H9 (cell line): ENCODE measurements around the gene TRIM37. TPM values are rescaled to one million over a fixed set of nuclear protein-coding genes. Genes with fewer than 3 reads are reported as not detected.

ENCODE experiments used
- DNase-seq: peaks from one replicate; pipeline ENCODE4 v3.0.0-alpha.2; 2017
- H2AFZ ChIP-seq: one replicate; pipeline ENCODE4 v1.6.1; 2013; ENCODE audit warnings: mild to moderate bottlenecking, low read length, control low read depth, moderate library complexity
- H2AK5ac ChIP-seq: 2 replicates; pipeline ENCODE4 v1.6.1; 2013; ENCODE audit warnings: low read length, control low read depth, mixed read lengths; ENCODE audit not compliant: insufficient read length
- H2BK120ac ChIP-seq: one replicate; pipeline ENCODE4 v1.6.1; 2013; ENCODE audit warnings: low read depth, mild to moderate bottlenecking, low read length, control low read depth, inconsistent platforms; ENCODE audit not compliant: poor library complexity, severe bottlenecking
- H2BK12ac ChIP-seq: 2 replicates; pipeline ENCODE4 v1.6.1; 2013; ENCODE audit warnings: low read length, control low read depth, mixed read lengths, low read depth; ENCODE audit not compliant: insufficient read length
- H2BK15ac ChIP-seq: 2 replicates; pipeline ENCODE4 v1.6.1; 2013; ENCODE audit warnings: low read depth, low read length, control low read depth
- H2BK20ac ChIP-seq: one replicate; pipeline ENCODE4 v1.6.1; 2013; ENCODE audit warnings: low read depth, mild to moderate bottlenecking, low read length, control low read depth, inconsistent platforms; ENCODE audit not compliant: poor library complexity, severe bottlenecking
- H2BK5ac ChIP-seq: 2 replicates; pipeline ENCODE4 v1.6.1; 2013; ENCODE audit warnings: low read length, control low read depth, mixed read lengths; ENCODE audit not compliant: insufficient read length
- H3K14ac ChIP-seq: 2 replicates; pipeline ENCODE4 v1.6.1; 2013; ENCODE audit warnings: low read length, control low read depth; ENCODE audit not compliant: insufficient read depth
- H3K18ac ChIP-seq: 2 replicates; pipeline ENCODE4 v1.6.1; 2013; ENCODE audit warnings: low read depth, mild to moderate bottlenecking, mixed read lengths, low read length, control low read depth; ENCODE audit not compliant: insufficient read length
- H3K23ac ChIP-seq: 2 replicates; pipeline ENCODE4 v1.6.1; 2013; ENCODE audit warnings: low read length, control low read depth, mixed read lengths, low read depth; ENCODE audit not compliant: insufficient read length
- H3K23me2 ChIP-seq: 2 replicates; pipeline ENCODE4 v1.6.1; 2013; ENCODE audit warnings: low read depth, mild to moderate bottlenecking, mixed read lengths, low read length, control low read depth; ENCODE audit not compliant: insufficient read length, poor library complexity, severe bottlenecking
- H3K27ac ChIP-seq: 2 replicates; pipeline ENCODE4 v1.5.1; 2013; ENCODE audit warnings: low read length, control low read depth, mixed read lengths, low read depth; ENCODE audit not compliant: insufficient read length
- H3K27me3 ChIP-seq: 2 replicates; pipeline ENCODE4 v1.6.1; 2013; ENCODE audit warnings: low read length, control low read depth, inconsistent platforms; ENCODE audit not compliant: insufficient read depth
- H3K4ac ChIP-seq: 2 replicates; pipeline ENCODE4 v1.6.1; 2013; ENCODE audit warnings: low read depth, mild to moderate bottlenecking, control low read depth, inconsistent platforms, low read length, moderate library complexity
- H3K4me1 ChIP-seq: 2 replicates; pipeline ENCODE4 v1.6.1; 2013; ENCODE audit warnings: low read length, control low read depth, inconsistent platforms; ENCODE audit not compliant: insufficient read depth
- H3K4me2 ChIP-seq: 2 replicates; pipeline ENCODE4 v1.6.1; 2013; ENCODE audit warnings: low read length, control low read depth, mixed read lengths; ENCODE audit not compliant: insufficient read length, insufficient read depth
- H3K56ac ChIP-seq: 2 replicates; pipeline ENCODE4 v1.6.1; 2013; ENCODE audit warnings: low read depth, mild to moderate bottlenecking, mixed read lengths, low read length, control low read depth; ENCODE audit not compliant: insufficient read length
- H3K79me1 ChIP-seq: 2 replicates; pipeline ENCODE4 v1.6.1; 2013; ENCODE audit warnings: low read depth, mild to moderate bottlenecking, moderate library complexity, low read length, control low read depth, inconsistent platforms; ENCODE audit not compliant: insufficient read depth, poor library complexity, severe bottlenecking
- H3K79me2 ChIP-seq: 2 replicates; pipeline ENCODE4 v1.6.1; 2013; ENCODE audit warnings: low read length, control low read depth, inconsistent platforms; ENCODE audit not compliant: insufficient read depth
- H3K9ac ChIP-seq: 2 replicates; pipeline ENCODE4 v1.6.1; 2013; ENCODE audit warnings: low read length, control low read depth, mixed read lengths; ENCODE audit not compliant: insufficient read length; ENCODE audit errors: extremely low read depth
- H3K9me3 ChIP-seq: one replicate; pipeline ENCODE4 v1.6.1; 2013; ENCODE audit warnings: low read depth, low read length, inconsistent platforms; ENCODE audit not compliant: control insufficient read depth
- H3T11ph ChIP-seq: one replicate; pipeline ENCODE4 v1.6.1; 2013; ENCODE audit warnings: mild to moderate bottlenecking, low read length, control low read depth, inconsistent platforms
- H4K20me1 ChIP-seq: one replicate; pipeline ENCODE4 v1.6.1; 2013; ENCODE audit not compliant: control insufficient read depth, insufficient read length, insufficient read depth
- H4K5ac ChIP-seq: 2 replicates; pipeline ENCODE4 v1.6.1; 2013; ENCODE audit warnings: low read depth, mild to moderate bottlenecking, mixed read lengths, low read length, control low read depth; ENCODE audit not compliant: insufficient read length
- H4K8ac ChIP-seq: replicated peaks from 2 replicates; pipeline ENCODE4 v1.6.1; 2013; ENCODE audit warnings: low read length, control low read depth, mixed read lengths, low read depth; ENCODE audit not compliant: insufficient read length
- H4K91ac ChIP-seq: 2 replicates; pipeline ENCODE4 v1.6.1; 2013; ENCODE audit warnings: low read depth, mild to moderate bottlenecking, moderate library complexity, mixed read lengths, low read length, control low read depth; ENCODE audit not compliant: insufficient read length
- H3K27ac Mint-ChIP-seq, 3 experiments: 2 replicates in 2 of 3; 3 replicates in 1 of 3; pipeline ENCODE4 v1.8.0; 2020 to 2021; ENCODE audit warnings: mixed read lengths in 3 of 3, mild to moderate bottlenecking in 1 of 3, moderate library complexity in 1 of 3
- H3K27me3 Mint-ChIP-seq: 2 replicates; pipeline ENCODE4 v1.8.0; 2021; ENCODE audit warnings: low read depth, mild to moderate bottlenecking, moderate library complexity, mixed read lengths
- H3K36me3 Mint-ChIP-seq, 3 experiments: 2 replicates in 2 of 3; 3 replicates in 1 of 3; pipeline ENCODE4 v1.8.0; 2020 to 2021; ENCODE audit warnings: low read depth in 3 of 3, mixed read lengths in 3 of 3; ENCODE audit not compliant: insufficient read depth in 1 of 3
- H3K4me1 Mint-ChIP-seq, 2 experiments: 2 replicates each; pipeline ENCODE4 v1.8.0; 2020; ENCODE audit warnings: mixed read lengths in 2 of 2
- H3K4me3 Mint-ChIP-seq, 2 experiments: 2 replicates in 1 of 2; 3 replicates in 1 of 2; pipeline ENCODE4 v1.8.0; 2020 to 2021; ENCODE audit warnings: mild to moderate bottlenecking in 2 of 2, mixed read lengths in 2 of 2, moderate library complexity in 1 of 2
- H3K9me3 Mint-ChIP-seq, 2 experiments: 2 replicates in 1 of 2; 3 replicates in 1 of 2; pipeline ENCODE4 v1.8.0; 2020; ENCODE audit warnings: mild to moderate bottlenecking in 2 of 2, mixed read lengths in 2 of 2, moderate library complexity in 1 of 2
- CTCF ChIP-seq: fragments of 200-600 bp; sonication (generic); conservative IDR thresholded peaks from 3 replicates; pipeline ENCODE4 v1.8.0; 2021; ENCODE audit warnings: antibody characterized with exemption, mild to moderate bottlenecking
- WGBS: extraction: QIAGEN DNeasy Blood & Tissue Kit; methylation state at CpG from one replicate; pipeline ENCODE4 v1.1.7; 2013; ENCODE audit warnings: missing lambda C conversion rate, low lambda C conversion rate, mixed read lengths; ENCODE audit not compliant: insufficient read length; ENCODE audit errors: extremely low coverage; 5-methylcytosine and 5-hydroxymethylcytosine counted together
- total RNA-seq: library from RNA; stranded (reverse); gene quantifications from 2 replicates; pipeline ENCODE4 v1.2.1, GENCODE V29; 2021

Gene TRIM37
- total RNA-seq, 1 experiment from 2014 or later, result 52.1 TPM

- no CpG with 5 or more reads among the region's 5 CpGs for WGBS
- H2BK5ac ChIP-seq, result no peak overlapping the region
- H3K18ac ChIP-seq, result no peak overlapping the region
- H3K4ac ChIP-seq, result no peak overlapping the region
- H2AK5ac ChIP-seq, result no peak overlapping the region
- no peak overlapping the region for H2BK20ac ChIP-seq
- no peak overlapping the region for H4K5ac ChIP-seq
- no peak overlapping the region for H3K23ac ChIP-seq
- peaks cover 3% of the 10 kb centered on the region; the same call in 1 of the 2 replicates for H3K4me1 ChIP-seq
- H3K14ac ChIP-seq, result no peak overlapping the region
- no peaks in the 10 kb centered on the region for H4K20me1 ChIP-seq
- no peaks in the 10 kb centered on the region for H3K79me2 ChIP-seq
- H3K9me3 ChIP-seq, result no peaks in the 10 kb centered on the region
- H4K8ac ChIP-seq, result no peak overlapping the region
- no peak overlapping the region for H3T11ph ChIP-seq
- Mint-ChIP-seq H3K36me3 (peaks cover 8 to 13% (median 13%) of the 10 kb centered on the region in 3 experiments; a peak in 6 of 7 replicates), H3K9me3 (peaks cover 0 to 4% of the 10 kb centered on the region in 2 experiments; a peak in 1 of 5 replicates), H3K4me1 (peaks cover 13 to 15% of the 10 kb centered on the region in 2 experiments), H3K27ac (peak overlapping the region; percentile 2 to 84 (median 43); a peak in 6 of 7 replicates), H3K27me3 (no peaks in the 10 kb centered on the region), H3K4me3 (no peak overlapping the region)
- no peak for DNase-seq
- H3K27ac ChIP-seq, result no peak overlapping the region
- no peak overlapping the region for H3K9ac ChIP-seq
- no peak overlapping the region for H2BK120ac ChIP-seq
- H3K56ac ChIP-seq, result no peak overlapping the region
- H3K4me2 ChIP-seq, result no peak overlapping the region
- TF ChIP-seq CTCF, result no peak
- H3K27me3 ChIP-seq, result no peaks in the 10 kb centered on the region
- H2AFZ ChIP-seq, result no peak overlapping the region
- H3K79me1 ChIP-seq, result no peaks in the 10 kb centered on the region
- H4K91ac ChIP-seq, result no peak overlapping the region
- H3K23me2 ChIP-seq, result no peaks in the 10 kb centered on the region
- no peak overlapping the region for H2BK12ac ChIP-seq
- no peak overlapping the region for H2BK15ac ChIP-seq
Observed at GRCh38 chr17:58993311-58993710, 113.4 kb downstream of the TRIM37 start.
